Kidney tubule cell (primary cell): ENCODE data around the gene NODAL.

ENCODE experiments used
- DNase-seq: peaks from one replicate; pipeline ENCODE4 v3.0.0-alpha.2; 2018; ENCODE audit warnings: low spot score

NODAL gene

DNA sequence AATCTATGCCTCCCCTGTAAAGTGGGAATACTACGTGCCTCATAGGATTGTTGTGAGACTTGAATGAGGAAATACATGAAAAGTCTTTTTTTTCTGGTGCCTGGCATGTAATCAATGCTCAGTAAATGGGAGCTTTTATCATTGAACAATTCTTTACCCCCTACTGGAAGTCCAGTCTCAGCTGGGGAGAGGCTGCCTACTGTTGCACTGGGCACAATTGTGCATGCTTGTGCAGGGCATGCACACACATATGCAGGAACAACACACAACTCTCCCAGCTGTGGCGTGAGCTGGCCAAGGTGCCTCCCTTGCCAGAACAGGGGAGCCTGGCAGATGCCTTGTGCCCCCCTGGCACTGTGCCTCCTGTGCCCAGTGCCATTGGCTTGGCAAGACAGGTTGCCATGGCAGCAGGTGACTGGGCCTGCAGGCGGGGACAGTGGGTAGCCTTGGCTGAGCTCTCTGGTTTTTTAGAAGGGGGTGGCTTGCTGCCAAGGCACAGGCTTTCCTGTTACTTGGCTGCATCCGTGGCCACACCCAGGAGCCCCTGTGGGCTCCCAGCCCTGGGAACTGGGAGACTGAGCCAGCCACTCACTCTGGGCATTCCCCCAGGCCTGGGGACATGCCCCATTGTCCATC is 21.0 kb upstream of the NODAL start:
- peak; percentile 58 for DNase-seq

DNA sequence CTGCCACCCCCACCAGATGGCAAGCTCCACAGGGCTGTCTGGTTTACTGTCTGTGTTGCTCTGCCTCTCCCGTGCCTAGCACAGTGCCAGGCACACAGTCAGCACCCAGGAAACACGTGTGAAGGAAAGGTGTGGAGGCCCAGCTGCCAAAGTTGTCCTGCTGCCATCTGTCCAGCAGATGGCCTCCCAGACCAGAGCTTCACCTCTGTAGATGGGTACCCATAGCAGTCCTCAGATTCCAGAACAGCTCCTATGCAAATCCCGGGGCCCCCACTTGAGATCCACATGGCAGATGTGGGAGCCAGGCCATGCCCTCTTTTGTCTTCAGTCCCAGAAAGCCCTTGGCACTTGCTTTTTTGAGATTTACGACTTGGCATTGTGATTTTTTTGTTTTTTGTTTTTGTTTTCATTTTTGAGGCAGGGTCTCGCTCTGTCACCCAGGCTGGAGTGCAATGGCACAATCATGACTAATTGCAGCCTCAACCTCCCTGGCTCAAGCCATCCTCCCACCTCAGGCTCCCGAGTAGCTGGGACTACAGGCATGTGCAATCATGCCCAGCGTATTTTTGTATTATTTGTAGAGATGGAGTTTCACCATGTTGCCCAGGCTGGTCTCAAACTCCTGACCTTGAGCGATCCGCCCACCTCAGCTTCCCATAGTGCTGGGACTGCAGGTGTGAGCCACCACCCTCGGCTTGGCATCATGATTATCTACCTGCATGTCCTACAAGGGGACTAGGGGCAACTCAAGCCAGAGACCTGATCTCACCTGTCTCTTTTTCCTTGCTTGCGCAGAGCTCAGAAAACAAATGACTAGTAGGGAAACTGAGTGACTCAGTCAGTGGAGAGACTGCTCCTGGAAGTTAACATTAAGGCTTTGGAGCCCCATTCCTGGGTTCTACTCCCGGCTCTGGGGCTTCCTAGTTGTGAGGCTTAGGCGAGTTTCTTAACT is 20.2 kb upstream of the NODAL start:
- peak; percentile 66 for DNase-seq

DNA sequence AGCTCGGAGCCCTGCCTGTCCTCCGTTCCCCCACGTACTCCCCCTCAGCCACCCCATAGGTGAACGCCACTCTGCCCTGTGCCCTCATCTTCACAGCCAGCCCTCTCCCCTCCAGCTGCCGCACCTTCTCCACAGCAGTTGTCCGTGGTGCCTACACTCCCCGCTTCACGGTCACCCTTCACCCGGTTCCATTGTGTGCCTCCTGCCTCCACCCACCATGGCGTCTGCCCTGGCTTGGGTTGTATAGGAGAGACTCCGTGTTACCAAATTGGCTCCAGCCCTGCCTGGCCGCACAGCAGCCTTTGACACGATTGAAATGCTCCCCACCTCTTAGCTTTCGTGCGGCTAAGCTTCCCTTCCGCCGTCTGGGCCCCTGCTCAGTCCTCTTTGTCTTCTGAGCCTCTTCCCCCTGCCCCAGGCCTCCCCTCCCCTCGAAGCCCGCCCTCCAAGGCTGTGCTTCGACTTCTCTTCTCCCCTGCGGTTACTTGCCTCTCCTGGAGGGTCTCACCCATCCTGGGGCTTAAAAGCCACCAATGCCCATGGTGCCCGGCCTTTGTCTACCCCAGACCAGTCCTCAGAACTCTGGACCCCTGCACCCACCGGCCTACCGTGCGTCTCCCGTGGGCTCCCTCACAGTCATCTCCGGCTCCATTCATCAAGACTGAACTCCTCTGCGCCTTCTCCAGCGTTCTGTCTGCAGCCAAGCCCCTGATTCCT is 18.5 kb upstream of the NODAL start:
- no peak for DNase-seq

DNA sequence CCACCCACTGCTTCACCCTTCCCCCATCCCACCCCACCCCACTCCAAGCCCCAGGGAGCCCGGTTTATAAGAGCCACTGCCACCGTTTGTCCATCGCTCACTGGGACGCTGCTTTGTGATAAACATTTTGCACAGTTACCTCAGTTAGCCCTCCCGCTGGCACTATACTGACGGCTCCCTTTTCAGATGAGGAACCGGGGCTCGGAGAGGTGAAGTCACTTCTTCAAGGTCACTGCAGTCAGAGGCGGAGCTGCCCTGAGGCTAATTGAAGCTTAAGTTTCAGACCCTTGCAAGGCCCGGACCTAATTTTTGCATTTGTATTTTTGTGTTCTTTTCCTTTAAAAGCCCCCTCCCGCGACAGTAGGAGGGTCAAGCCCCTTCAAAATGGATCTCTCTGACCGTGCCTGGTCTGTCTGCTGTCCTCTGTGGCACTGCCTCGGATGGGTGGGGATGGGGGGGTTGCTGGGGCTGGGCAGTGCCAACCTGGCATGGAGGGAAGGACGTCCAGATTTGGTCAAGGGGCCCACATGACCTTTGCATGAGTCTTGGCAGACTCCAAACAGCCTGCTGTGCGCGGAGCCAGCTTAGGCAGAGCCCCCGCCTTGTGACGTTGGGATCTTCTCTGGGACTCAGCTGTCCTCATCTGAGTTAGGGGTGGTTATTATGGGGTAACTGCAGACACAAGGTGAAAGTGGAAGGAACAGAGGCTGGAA is 17.7 kb upstream of the NODAL start:
- no peak for DNase-seq

DNA sequence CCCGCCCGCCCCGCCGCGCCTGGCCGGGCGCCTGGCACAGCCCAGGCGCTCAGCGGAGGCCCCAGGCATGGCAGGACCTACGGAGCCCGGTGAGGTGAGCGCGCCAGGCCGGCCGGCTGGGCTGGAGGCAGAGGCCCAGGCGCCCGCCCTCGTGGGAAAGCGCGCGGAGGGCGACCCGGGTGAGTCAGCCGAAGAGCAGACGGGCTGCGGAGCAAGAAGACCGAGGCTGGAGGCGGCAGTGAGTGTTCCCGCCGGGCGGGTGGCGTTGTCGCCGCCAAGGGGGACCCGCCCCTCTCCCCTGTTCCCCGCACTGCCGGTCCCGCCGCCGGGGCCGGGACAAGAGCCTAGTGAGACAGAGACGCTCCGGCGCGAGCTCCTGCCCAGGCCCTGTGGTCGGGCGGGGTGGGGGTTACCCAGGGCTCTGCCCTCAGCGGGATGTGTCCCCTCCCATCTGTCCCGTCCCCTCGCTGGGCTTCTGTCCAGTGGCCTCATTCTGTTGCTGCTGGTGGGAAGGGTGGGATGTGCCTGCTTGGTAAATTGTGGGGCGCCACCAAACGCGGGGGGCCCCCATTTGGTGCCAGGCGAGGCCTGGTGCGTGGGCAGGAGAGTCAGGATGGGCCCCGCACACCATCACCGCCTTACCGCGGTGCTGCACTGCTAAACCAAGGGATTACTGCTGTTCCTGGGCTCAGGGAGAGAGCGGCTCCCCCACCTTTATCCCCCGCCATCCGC is 17.0 kb upstream of the NODAL start:
- peak; percentile 82 for DNase-seq

DNA sequence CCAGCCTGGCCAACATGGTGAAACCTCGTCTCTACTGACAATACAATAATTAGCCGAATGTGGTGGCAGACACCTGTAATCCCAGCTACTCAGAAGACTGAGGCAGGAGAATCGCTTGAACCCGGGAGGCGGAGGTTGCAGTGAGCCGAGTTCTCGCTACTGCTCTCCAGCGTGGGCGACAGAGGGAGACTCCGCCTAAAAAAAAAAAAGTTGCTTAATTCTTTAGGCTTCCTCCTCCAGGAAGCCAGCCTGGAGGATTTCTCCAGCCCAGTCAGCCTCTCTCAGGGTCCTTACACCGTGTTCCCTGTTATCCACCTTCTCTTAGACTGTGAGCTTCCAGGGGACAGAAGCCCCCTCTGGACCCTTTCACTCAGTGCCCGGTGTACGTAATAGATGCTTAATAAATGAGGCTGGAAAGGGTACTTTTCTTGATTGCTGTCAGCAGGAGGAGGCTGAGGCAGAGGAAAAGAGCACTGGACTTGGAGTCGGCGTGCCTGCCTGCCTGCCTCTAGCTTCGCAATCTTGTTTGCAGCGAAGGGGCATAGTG is 16.4 kb upstream of the NODAL start:
- DNase-seq = no peak

DNA sequence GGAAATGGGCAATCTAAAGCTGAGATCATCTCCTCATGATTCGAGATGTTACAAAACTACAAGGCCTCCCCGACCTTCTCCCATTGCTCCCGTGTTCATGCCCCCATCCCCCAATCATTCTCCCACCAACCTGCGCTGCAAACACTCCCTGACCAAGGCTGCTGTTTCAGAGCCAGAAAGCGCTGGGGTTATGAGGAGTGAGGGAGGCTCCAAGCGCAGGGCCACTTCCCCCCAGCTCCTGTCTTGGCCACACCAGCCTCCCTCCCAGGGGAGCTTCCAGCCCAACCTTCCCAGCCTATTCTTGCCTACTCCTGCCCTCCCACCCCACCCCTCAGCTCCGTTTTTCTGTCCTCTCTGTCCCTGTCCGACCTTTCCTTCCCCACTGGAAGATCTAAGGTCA is 14.7 kb upstream of the NODAL start:
- DNase-seq = no peak

DNA sequence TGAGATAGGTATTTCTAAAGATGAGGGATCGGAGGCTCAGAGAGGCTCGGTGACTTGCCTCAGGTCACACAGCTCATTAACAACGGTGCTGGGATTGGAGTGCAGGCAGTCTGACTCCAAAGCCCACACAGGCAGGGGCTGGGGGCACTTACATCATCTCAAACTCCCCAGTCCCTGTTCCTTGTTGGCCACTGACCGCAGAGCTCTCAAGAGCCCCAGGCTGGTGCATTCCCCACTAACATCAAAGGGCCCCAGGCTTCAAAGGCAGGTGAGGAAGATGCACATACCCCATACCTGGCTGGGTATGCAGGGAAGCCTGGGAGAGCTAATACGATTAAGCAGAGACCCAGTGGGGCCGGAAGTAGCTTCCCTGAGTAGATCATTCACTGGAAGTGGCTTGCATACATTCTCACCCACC is 13.7 kb upstream of the NODAL start:
- DNase-seq = no peak

DNA sequence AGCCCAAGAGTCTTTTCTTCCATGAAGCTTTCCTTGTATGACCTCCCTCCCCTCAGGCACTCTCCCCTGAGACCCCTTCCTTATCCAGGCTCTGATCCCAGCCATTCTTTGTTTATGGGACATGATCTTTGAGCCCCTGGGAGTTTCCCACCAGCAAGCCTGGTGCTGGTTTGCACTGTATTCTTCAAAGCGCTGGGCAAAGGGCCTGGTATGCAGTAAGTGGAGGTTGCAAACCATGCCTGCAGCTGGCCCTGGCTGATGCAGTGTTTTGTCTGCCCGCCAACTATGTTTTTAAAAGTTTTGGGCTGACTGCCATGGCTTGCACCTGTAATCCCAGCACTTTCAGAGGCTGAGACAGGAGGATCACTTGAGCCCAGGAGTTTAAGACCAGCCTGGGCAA is 6.8 kb upstream of the NODAL start:
- DNase-seq = no peak

DNA sequence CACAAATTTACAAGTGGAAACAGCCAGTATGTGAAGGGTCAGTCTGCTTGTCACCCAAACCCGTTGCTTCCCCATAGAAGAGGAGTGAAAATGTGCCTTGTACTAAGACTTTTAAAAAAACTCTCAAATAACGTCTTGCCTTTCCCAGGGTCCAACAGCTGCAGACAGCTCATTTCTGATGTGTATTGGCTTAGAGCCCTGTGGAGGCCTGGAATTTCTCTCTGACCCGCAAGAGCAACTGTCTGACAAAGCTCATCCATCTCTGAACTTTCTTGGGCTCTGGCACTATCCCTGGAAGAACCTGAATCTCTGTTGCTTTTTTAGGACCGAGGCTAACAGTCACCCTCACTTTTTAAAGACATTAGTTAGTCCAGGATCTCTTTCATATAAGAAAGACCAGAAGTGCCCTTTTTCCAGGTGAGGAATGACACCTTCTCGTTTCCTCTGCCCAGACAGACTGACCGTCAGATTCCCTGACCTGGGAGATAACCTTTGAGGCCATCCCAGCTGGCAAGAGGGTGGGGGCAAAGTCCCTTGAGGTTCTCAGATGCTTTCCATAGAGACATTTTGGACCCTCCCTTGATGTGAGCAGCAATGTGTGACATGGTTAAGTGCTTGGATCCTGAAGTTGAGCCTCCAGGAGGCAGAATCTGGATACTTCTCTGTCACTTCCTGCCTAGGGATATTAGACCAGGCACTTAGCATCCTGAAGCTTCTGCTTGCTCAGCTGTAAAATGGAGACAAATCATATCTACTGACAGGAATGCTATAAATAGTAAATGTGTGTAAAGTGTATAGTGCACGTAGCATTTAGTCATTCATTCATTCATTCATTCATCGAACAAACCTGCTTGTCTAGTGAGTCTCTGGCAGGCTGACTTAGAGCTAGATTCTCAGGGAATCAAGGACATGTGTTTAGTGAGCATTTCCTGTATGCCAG is 4.5 kb upstream of the NODAL start:
- no peak for DNase-seq

DNA sequence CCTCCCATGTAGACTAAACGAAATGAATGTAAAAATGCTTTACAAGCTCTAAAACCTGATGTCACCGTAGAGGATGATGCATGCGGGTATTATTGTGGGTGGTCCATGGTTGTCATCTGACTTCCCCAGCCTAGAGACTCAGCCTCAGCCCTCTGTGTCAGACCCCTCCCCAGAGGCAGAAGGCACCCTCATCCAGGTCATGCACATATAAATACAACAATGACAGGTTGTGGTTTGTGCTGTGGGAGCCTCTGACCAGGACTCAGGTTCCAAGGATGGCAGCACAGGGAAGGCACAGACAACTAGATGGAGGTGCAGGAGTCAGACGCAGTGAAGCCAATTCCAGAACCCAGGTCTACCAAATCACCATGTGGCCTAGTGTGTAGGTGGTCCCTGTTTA is 3.3 kb upstream of the NODAL start:
- no peak for DNase-seq

DNA sequence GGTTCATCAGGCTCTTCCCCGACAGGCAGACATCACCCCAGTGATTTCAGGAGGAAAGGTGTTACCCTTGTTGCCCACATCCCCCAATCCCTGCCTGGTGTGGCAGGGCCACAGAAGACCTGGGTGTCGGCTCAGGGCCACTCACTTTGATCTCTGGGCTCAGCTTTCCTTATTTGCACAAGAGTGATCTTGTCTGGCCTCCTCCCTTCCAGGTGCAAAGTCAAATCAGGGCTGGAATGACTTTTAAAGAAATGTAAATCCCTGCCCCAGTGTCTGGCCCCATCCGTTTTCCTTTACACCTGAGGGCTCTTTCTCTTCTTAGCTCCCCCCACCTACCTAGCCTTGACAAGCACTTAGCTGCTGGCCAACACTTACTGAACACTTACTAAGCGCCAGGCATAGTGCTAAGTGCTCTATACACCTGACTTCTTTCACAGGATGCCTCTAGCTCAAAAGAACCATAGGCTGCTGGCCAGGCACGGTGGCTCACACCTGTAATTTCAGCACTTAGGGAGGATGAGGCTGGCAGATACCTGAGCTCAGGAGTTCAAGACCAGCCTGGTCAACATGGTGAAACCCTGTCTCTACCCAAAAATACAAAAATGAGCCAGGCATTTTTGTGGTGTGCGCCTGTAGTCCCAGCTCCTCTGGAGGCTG is 979 bp upstream of the NODAL start:
- no peak for DNase-seq

DNA sequence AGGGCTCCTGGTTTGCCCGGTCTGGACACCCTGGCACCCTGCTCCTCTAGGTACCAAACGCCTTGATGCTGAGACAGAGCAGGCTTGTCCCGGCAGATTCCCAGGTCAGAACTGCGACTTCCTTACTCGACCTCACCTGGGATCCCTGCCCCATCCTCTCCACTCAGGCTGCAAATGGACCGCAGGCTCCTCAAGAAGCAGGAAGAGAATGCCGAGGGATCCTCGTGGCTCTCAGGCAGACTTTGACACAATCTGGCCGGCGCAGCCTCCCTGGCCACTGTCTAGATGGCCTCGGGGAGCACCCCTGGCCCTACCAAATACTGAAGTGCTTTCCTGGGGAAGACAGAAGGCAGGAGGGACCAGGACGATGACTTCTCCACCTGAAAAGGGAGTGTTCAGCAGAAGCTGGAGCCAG is 421 bp upstream of the NODAL start:
- no peak for DNase-seq

DNA sequence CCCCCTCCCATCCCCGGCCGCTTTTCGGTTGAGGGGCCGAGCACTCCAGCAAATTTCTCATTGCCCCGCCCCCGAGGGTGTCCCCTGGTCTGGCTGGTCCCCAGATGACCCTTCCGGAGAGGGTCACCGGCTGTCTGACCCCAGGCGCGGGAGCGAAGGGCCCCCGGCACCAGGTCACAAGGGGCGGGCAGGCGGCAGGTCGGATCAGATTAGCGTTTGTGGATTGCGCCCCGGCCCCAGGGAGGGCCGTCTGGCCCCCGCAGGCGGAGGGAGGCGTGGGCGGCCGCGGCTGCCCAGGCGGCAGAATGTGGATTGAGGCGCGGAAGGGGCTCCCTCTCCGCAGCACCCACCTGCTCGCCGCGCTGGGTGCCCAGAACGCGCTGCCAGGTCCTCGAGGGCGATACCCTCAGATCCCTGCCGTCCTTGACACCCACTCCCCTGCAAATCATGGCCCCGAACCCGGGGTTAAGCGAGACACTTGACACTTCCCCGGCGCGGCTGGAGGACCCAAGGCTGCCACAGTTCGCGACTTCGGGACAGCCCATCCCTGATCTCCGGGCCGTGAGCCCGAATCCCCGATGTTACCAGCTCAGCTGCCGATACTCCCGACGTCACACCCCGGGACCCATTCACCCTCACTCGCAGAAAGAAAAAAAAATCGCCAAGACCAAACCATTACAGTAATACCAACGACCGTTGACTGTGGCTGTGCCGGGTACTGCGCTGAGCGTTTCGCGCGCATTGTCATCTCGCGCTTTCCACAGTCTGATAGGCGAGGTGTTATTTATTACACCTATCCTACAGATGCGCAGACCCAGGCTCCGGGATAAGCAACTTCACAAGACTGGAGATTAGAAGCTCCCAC is 953 bp downstream of the NODAL start:
- no peak for DNase-seq

DNA sequence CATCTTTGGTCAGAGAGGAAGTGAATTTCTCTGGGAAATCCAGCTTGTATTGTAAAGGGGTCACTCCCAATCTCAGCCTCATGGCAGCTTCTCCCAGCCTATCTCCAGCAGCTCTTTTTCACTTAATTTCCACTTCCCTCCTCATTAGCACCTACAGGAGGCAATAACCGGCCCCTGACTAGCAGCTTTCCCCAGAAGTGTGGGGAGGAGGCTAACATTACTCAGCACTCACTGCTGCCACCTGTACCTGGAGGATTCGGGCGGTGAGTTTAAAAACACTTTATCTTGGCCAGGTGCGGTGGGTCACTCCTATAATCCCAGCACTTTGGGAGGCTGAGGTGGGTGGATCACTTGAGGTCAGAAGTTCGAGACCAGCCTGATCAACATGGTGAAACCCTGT is 3.8 kb downstream of the NODAL start:
- no peak for DNase-seq

DNA sequence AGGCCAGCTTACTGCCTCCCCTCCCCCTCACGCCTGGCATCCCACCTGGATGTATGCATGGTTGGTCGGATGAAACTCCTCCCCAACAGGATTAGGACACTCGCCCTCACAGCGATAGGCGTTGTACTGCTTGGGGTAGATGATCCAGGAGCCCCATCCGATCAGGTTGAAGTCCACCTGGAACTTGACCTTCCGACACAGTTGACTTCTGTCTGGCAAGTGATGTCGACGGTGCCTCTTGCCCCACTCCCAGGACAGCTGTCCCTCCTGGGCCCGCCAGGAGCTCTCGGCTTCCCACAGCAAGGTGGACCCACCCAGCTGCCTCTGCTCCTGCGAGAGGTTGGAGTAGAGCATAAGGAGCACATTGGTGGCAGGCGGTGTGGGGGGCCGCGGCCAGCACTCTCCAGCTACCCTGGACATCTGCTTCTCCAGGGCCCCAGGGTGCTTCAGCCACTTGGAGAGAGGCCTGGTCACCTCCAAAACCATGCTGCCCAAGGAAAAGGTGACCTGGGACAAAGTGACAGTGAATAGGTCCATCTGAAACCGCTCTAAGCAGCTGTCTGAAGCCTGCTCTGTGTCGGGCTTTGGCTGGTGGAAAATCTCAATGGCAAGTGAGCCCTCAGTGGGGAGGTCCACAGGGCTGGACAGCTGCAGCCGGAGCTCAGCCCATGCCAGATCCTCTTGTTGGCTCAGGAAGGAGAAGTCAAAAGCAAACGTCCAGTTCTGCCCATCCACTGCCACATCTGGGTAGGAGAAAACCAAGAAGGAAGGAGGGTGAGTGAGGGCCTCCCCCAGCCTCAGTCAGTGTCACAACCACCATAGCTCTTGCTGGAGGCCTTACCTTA is 6.0 kb downstream of the NODAL start:
- no peak for DNase-seq

DNA sequence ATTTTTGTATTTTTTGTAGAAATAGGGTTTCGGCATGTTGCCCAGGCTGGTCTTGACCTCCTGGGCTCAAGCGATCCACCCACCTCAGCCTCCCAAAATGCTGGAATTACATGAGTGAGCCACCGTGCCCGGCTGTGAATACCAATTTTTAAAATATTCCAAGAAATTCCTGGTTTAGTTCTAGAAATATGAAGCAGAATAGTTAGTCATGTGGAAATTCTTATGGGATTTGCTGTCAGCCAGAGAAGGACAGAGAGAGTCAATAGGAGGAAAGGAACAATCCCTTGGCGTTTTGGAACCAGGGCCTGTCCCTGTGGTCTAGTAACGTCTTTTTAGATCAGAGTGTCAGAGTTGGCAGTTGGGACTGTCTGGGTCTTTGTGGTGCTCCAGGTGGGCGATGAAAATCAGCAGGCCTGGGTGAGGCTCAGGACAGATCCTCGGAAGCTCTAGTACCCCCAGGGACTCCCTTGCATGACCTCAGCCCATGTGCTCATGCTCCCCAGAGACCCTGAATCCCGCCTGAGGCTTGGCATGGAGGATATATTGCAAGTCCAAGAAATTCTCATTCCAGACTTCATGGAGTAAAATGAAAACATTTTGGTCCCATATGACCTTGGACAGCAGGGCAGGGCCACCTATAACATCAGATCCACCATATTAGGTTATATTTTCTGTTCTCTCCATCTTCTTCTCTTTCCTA is 7.8 kb downstream of the NODAL start:
- DNase-seq = no peak
